ENCODE results near the gene PHLDB2.

PHLDB2 gene

GRCh38 chr3:112001526-112001925 lies 142.5 kb downstream of the PHLDB2 start:
- DNase-seq = no peak

- no peak for DNase-seq
Measured at GRCh38 chr3:112002096-112002971, 143.3 kb downstream of the PHLDB2 start.

DNA sequence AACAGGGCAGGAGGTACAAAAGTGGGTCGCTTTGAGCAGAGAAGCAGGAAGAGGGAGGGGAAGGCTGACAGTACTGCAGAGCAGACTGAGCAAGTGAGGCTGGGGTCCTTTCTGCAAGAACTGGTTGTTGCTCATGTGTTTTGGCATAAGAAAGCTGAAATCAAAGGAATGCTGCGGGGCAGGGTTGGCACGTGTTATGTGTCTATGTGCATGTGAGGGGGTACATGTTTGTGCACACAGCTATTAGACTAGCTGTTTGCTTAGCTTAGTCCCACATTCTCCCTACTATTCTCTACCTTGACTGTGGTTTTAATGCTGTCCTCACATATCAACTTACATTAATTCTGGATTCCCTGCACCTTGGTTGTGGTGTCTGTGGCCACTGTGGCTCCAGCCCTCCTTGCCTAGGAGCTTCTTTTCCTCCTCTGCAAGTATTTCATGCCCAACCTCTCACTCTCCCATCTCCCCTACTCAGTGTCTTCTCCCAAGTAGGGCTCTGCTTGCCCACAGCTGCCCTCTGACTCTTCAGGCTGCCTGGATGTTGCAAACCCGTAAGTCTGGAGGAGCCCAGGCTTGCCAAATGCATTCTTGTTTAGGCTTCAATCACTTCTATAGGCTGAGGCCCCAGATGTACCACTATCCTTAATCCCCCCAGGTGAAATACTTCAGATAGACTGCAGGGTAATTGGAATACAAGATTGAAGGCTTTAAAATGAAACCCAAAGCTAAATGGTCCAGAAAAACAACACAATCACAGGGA lies 144.4 kb downstream of the PHLDB2 start:
- no peak for DNase-seq

DNA sequence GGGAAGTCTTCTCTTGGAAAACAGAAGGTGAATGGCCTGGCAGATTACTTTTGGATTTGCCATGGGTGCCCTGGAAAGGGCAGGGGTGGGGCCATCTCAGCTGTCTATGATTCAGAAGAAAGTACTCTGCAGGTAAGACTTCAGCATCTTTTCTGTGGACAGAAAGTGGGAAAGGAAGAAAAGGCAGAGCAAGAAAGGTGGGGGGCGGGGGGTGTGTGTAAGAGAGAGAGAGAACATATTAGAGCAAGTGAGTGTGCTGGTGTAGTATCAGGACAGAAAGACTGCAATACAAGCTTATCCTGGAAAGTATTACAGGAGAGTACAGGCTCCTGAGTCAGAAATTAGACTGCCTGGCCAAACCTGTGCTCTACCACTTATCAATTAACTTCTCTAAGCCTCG lies 145.1 kb downstream of the PHLDB2 start:
- DNase-seq = no peak

DNA sequence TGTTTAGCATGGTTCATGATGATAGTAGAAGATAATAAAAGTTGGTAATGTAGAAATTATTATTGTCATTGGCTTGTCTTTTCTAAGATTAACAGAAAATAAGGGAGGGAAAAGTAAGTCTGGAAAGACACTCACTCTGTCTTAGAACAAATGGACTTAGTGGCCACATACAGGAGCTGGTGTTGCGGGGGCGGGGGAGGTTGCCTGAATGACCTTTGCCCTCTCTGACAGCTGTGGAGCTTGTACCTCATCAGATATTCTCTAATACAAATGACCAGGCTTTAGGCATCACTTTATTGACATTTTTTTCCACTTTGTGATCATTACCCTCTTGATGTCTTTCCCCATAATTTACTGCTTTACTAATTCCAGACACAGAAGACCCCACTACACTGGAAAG lies 145.6 kb downstream of the PHLDB2 start:
- no peak for DNase-seq

GRCh38 chr3:112005091-112005672 lies 146.1 kb downstream of the PHLDB2 start:
- DNase-seq = no peak

- no peak for DNase-seq
Measured at GRCh38 chr3:112007633-112008032, 148.6 kb downstream of the PHLDB2 start.

DNA sequence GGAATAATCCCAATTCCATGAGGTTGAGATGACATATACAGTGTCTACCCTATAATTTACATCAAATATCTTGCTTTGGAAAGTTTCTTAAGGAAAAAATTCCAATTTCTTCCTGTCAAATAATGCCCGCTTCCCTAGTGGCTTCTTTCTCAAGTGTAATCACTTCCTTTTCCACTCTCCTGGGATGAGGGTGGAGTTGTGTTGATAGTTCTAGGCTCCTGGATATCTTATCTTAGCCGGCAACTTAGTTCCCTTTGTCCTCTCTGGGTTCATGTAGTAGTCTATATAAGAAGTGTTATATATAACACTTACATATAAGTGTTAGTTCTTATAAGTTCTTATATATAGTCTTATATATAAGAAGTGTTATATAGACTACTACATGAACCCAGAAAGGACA lies 150.6 kb downstream of the PHLDB2 start:
- DNase-seq = no peak

- peak; percentile 89 for DNase-seq
Measured at GRCh38 chr3:112010636-112011035, 151.6 kb downstream of the PHLDB2 start.

DNA sequence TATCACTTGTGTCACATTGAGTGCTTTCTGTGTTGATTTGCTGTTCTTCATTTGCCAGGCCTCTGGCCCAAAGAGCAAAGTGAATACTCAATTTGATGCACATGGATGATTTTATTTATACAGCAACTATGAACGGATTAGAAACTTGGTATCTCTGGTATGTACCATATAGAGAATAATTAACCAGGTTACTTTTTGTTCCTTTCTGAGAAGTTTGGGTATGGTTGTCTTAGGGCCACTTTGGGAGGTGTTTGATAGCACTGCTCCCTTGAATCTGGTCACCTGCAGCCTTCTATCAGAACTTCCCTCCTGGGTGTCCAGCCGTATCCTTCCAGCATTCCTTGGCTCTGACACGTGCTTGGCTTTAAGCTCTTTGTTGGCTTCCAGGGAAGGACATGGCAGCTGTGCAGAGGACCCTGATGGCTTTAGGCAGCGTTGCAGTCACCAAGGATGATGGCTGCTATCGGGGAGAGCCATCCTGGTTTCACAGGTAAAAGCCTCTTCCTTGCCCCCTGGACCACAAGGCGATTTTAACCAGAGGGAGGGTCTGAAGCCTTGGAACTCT lies 152.4 kb downstream of the PHLDB2 start:
- no peak for DNase-seq

DNA sequence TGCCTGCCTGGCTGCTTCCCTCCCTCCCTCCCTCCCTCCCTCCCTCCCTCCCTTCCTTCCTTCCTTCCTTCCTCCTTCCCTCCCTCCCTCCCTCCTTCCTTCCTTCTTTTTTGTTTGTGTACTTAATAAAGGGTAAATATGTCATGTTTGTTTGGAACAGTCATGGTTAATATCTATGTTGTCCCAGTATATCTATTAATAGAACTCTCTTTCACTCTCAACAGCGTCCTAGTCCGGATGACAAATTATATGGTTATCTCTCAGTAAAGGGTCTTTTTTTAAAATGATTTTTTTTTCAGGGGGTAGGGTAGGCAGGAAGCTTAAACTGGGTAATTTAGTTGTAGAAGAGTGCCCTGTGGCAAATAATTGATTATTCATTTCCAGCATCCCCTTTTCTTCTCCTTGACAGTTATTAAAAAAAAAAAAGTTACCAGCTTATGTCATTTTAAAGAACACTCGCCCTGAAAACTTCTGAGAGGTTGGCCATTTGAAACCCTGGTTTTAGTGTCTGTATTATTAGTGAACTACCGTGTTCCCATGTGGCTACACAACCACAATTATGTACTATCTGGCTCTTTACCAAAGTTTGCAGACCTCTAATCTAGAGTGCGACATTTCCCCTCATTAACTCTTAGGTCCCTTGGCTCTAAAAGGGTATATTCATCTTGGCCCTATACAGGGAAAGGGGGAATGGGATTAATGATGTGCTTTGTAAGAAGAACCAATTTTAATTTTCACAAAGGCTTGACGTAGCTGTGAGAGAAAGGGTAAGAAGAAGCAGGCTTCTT lies 153.3 kb downstream of the PHLDB2 start:
- DNase-seq = peak; percentile 41

- DNase-seq = no peak
Measured at GRCh38 chr3:112013058-112013783, 154.2 kb downstream of the PHLDB2 start.

- no peak for DNase-seq
Measured at GRCh38 chr3:112013784-112014143, 154.7 kb downstream of the PHLDB2 start.

DNA sequence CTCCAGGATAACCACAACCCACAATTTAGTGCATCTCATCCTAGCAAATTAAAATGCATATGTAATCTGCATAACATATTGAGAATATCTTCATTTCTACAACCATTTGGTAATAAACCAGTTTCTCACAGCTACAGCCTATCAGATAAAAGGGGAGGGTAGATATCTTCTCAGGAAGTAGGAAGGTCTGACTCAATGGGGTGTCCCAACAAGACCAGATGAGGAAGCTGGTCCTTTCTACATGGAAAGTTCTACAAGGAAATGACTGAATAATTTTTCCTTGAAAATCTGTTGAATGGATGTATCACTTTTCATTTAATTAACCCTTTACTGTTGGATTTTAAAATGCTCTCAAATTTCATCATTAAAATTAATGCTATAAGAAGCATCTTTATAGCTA lies 158.0 kb downstream of the PHLDB2 start:
- no peak for DNase-seq

- DNase-seq = no peak
Measured at GRCh38 chr3:112018712-112019111, 159.6 kb downstream of the PHLDB2 start.

GRCh38 chr3:112019716-112020115 lies 160.7 kb downstream of the PHLDB2 start:
- no peak for DNase-seq

GRCh38 chr3:112020674-112021085 lies 161.6 kb downstream of the PHLDB2 start:
- no peak for DNase-seq

Data from NCI-H1092 treated with DMSO at 0.1 percent for 48 hours (cell line).